Measurements from ENCODE around the gene IGLL1. TPM values are rescaled to one million over a fixed set of nuclear protein-coding genes. Genes with fewer than 3 reads are reported as not detected.
A peak's percentile ranks its signal among the peaks of the same experiment; 100 is the strongest.
"Not testable (repeated sequence)": the region's sequence is repeated elsewhere in the genome, so short reads cannot be mapped to it uniquely, and the experiment has no call there.

Gene IGLL1
- total and polyA plus RNA-seq, 2 donors (not counting 3 experiments of a cell fraction or from before 2014, with no cell fraction given), result not detected

DNA sequence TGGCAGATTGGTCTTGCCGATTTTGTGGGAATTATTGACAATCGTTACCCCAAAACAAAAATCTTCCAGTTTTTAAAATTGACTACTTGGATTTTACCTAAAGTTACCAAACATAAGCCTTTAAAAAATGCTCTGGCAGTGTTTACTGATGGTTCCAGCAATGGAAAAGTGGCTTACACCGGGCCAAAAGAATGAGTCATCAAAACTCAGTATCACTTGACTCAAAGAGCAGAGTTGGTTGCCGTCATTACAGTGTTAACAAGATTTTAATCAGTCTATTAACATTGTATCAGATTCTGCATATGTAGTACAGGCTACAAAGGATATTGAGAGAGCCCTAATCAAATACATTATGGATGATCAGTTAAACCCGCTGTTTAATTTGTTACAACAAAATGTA is 37.2 kb downstream of the IGLL1 start:
- dilution Hi-C loops (cut with MboI; ENCODE audit: extremely low pct_ligation_motif_present, low sequenced_read_pairs), result no loop called here
- Histone ChIP-seq H3K4me3 (replicated peaks in 1 of 3; ENCODE audit: insufficient read depth in 1 of 3, low read depth in 1 of 3, low read length in 3 of 3) (no peak overlapping the region), H3K4me1 (ENCODE audit: control insufficient read depth, extremely low read depth, insufficient read depth, low read length) (no peaks in the 10 kb centered on the region), H2AFZ (ENCODE audit: low read depth, low read length) (no peak overlapping the region), H3K79me2 (ENCODE audit: control insufficient read depth, insufficient read depth, low read length) (no peaks in the 10 kb centered on the region), H3K27me3 (ENCODE audit: control insufficient read depth in 2 of 2, insufficient read depth in 2 of 2, low read length in 2 of 2) (peaks cover 0 to 5% of the 10 kb centered on the region in 2 experiments), H3K36me3 (ENCODE audit: control insufficient read depth in 2 of 2, extremely low read depth in 1 of 2, insufficient read depth in 2 of 2, low read length in 2 of 2) (no peaks in the 10 kb centered on the region), H3K4me2 (ENCODE audit: insufficient read depth, low read length) (no peak overlapping the region), H3K9me3 (replicated peaks; ENCODE audit: control insufficient read depth, insufficient read depth, low read length) (no peaks in the 10 kb centered on the region), H3K9me1 (replicated peaks; ENCODE audit: control insufficient read depth, extremely low read depth, insufficient read depth, low read length) (no peaks in the 10 kb centered on the region), H4K20me1 (replicated peaks; ENCODE audit: control insufficient read depth, extremely low read depth, insufficient read depth, low read length) (no peaks in the 10 kb centered on the region), H3K27ac (ENCODE audit: insufficient read depth, low read depth, low read length) (no peak overlapping the region), H3K9ac (replicated peaks; ENCODE audit: extremely low read depth, insufficient read depth, low read length) (no peak overlapping the region)
- no TSS peak for BruUV-seq (replicated peaks)
- POLR2A ChIA-PET, result no interaction called here
- FAIRE-seq (no peak), DNase-seq (ENCODE audit: low read depth, low spot score) (peak; percentile 64)
- intact Hi-C loops (cut with micrococcal nuclease), result loop anchor here (1.0 to 5.0 kb wide), 3 partner anchors 48 to 304 kb away; partner anchors contain the start of gene CHCHD10
- TF ChIP-seq FOS (IDR thresholded peaks at IDR 0.05; ENCODE audit: borderline replicate concordance, insufficient read depth, low read length) (peak; percentile 46), JUN (IDR thresholded peaks at IDR 0.05; ENCODE audit: borderline replicate concordance, insufficient read depth, insufficient read length, low read depth) (peak; percentile 56), POLR2A (IDR thresholded peaks at IDR 0.05; ENCODE audit: low read depth, low read length) (no peak)
- CTCF ChIA-PET, result interaction anchor here (1.8 kb wide), 1 partner anchor 307 kb away, joined by 8 read pairs; no protein-coding TSS in a partner anchor

GRCh38 chr22:23542391-23542790 is 37.7 kb downstream of the IGLL1 start:
- H3K4me3 ChIP-seq (replicated peaks in 1 of 3; ENCODE audit: insufficient read depth in 1 of 3, low read depth in 1 of 3, low read length in 3 of 3); H3K27ac ChIP-seq (ENCODE audit: insufficient read depth, low read depth, low read length); H3K4me1 ChIP-seq (ENCODE audit: control insufficient read depth, extremely low read depth, insufficient read depth, low read length); FAIRE-seq; BruUV-seq (replicated peaks); H3K9ac ChIP-seq (replicated peaks; ENCODE audit: extremely low read depth, insufficient read depth, low read length); H4K20me1 ChIP-seq (replicated peaks; ENCODE audit: control insufficient read depth, extremely low read depth, insufficient read depth, low read length); H3K9me1 ChIP-seq (replicated peaks; ENCODE audit: control insufficient read depth, extremely low read depth, insufficient read depth, low read length); H3K9me3 ChIP-seq (replicated peaks; ENCODE audit: control insufficient read depth, insufficient read depth, low read length); H3K79me2 ChIP-seq (ENCODE audit: control insufficient read depth, insufficient read depth, low read length); DNase-seq (ENCODE audit: low read depth, low spot score); POLR2A ChIA-PET; H3K27me3 ChIP-seq (ENCODE audit: control insufficient read depth in 2 of 2, insufficient read depth in 2 of 2, low read length in 2 of 2); dilution Hi-C loops (cut with MboI; ENCODE audit: extremely low pct_ligation_motif_present, low sequenced_read_pairs); H3K36me3 ChIP-seq (ENCODE audit: control insufficient read depth in 2 of 2, extremely low read depth in 1 of 2, insufficient read depth in 2 of 2, low read length in 2 of 2); H3K4me2 ChIP-seq (ENCODE audit: insufficient read depth, low read length); H2AFZ ChIP-seq (ENCODE audit: low read depth, low read length): not testable (repeated sequence)
- intact Hi-C loops (cut with micrococcal nuclease), result loop anchor here (1.0 to 5.0 kb wide), 3 partner anchors 49 to 305 kb away; partner anchors contain the start of gene CHCHD10
- CTCF ChIA-PET, result interaction anchor here (2.1 to 2.5 kb wide), 2 partner anchors 49 to 307 kb away, joined by 11 to 29 read pairs; no protein-coding TSS in a partner anchor
